EH (cell line): ENCODE measurements around the gene PGC.

ENCODE experiments used
- DNase-seq: peaks from one replicate; pipeline ENCODE4 v3.0.0-alpha.2; 2015; ENCODE audit warnings: low read depth

Gene PGC

DNA sequence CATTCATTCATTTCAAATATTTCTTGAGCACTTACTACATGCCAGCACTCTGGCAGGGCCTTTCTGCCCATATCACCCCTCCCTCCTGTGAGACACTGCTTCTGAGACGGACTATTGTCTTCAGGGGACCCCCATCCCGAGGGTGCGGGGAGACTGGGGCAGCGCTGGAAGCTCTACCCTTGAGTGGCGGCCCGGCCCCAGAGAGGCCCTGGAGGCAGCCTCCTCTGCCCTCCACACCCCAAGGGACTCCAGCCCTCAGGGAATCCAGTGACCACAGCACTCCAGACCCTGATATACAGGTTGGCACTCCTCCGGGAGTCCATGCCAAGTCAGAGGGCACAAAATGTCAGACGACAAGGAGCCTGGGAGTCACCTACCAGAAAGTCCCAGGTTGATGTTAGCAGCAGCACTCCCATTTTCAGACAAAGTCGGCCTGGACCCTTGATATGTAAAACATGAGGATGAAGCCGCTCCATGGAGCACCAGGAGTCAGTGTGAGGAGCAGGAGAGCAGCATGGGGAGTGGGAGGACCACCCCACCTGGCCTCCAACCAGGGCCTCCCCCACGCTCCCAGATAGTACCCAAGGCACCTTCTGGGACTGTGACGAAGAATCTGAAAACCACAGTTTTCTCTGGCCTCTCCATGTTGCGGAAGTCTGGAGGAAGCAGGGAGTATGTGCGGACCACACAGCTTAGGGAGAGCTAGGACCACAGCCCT lies 32.5 kb downstream of the PGC start:
- no peak for DNase-seq

DNA sequence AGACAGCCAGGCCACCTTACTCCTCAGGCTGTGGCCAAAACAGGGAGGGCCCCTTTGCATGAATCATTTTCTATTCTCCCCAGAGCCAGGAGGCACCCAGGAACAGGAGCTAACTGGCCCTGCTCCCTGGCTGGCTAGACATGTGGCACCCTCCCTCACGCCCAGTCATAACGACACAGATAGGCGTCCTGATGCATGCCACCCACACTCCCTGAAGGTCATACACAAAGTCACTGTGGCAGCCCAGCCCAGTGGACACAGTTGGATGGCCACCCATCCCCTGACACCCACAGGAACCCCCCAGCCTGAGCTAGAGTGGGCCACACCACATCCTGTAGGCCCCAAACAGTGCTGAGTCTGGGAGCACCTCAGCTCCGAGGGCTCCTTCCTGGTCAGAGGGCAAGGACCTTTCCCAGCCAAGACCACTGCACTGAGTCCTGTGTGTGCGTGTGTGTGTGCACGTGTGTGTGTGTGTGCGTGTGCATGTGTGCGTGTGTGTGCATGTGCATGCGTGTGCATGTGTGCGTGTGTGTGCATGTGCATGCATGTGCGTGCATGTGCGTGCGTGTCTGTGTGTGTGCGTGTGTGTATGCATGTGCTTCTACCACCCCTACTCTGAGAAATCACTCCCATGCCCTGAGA lies 33.4 kb downstream of the PGC start:
- no peak for DNase-seq

DNA sequence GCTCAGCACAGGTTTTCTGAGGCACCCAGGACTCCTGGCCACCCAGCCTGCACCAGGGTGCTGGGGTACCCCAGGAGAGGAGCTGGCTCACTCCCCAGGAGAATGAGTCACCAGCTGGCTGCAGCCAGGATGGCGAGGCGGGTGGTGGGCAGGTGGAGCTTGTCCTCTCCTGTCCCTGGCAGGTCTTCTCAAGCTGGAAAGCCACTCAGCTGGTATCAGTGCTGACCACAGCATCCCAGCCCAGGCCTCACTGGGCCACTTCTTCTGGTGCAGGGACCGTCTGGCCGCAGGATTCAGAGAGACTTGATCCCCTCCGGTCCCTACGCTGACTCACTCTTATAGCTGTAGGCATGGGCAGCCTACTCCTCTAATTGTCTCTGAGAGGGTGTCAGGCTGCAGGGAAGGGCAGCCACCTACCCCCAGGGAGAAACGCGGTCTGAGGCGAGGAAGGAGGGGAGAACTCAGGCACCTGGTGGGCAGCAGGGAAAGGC lies 34.0 kb downstream of the PGC start:
- peak; percentile 65 for DNase-seq

DNA sequence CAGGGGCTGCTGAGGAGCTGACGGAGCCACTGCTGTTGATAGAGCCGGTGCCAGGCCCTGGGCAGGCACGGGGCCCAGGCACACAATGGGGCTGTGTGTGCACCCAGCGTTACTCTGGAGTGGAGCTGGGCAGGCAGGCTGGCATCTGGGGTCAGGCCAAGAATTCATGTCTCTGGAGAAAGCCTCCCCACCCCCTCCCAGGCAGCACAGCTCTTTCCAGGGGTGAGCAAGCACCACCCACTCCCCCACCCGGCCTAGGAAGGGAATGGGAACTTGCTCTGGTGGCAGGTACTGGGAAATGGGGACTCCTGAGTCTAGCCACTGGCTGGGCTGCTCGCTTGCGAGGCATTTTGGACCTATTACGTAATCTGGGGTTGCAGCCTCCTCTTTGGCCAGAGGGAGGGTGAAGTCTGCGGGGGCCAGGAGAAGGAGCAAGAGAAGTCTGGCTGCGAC lies 34.5 kb downstream of the PGC start:
- no peak for DNase-seq

DNA sequence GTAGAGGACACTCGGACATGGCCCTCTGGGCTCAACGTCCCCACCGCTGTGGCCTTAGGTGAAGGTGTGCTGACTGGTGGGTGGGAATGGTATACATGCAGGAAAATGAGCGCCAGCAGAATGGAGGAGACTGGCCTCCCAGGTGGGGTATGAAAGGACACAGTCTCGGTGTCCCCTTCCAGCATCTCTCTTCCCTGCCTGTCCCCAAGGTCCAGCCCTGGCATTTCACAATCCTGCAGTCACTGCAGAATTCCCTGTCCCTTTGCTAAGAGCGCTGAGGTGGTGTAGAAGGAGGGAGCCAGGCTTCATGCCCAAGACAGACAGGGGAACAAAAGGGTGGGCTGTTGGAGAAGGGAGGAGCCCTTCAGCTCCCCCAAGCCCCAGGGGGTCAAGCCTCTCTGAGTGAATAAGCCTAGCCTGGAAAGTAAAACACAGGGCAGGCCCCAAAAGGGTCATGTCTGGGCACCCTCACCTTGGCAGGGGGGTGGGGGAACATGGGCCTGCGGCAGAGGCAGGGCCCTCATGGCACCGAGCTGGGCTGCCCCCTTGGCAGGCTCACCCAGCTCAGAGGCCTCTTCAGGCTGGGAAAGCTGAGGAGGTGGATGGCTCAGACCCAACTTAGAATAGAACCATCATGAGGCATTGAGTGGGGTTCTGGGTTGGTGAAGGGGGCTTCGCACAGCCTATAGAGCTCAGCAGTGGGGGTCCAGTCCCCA lies 35.7 kb downstream of the PGC start:
- DNase-seq = no peak

DNA sequence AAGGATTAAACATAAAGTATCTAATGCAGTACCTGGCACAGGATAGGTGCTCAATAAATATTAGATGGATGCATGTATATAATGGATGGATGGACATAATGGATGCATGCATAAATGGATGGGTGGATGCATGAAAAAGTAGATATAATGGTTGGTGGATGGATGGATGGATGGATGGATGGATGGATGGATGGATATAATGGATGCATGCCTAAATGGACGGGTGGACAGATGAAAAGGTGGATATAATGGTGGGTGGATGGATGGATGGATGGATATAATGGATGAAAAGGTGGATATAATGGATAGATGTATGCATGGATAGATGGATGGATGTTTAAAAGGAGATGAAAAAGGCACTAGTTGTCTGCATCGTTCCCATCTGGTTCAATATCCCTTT lies 37.8 kb downstream of the PGC start:
- DNase-seq = no peak

DNA sequence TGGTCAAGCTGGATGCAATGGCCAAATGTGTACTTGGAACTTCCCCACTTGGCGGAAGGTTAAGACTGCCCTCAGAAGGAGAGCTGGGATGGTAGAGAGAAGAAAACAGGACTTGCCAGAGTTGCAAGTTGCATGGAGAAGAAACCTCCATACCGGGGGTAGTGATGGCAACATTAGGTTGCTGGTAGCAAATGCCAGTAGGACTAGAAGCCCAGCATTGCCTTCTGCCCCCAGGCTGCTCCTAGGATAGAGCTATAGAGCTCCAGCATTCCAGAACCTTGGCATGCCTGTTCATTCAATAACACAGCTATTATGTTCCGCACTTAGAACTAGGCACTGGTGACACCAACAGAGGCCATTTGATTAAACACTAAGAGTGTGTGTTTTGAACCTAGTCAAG lies 38.3 kb downstream of the PGC start:
- no peak for DNase-seq

DNA sequence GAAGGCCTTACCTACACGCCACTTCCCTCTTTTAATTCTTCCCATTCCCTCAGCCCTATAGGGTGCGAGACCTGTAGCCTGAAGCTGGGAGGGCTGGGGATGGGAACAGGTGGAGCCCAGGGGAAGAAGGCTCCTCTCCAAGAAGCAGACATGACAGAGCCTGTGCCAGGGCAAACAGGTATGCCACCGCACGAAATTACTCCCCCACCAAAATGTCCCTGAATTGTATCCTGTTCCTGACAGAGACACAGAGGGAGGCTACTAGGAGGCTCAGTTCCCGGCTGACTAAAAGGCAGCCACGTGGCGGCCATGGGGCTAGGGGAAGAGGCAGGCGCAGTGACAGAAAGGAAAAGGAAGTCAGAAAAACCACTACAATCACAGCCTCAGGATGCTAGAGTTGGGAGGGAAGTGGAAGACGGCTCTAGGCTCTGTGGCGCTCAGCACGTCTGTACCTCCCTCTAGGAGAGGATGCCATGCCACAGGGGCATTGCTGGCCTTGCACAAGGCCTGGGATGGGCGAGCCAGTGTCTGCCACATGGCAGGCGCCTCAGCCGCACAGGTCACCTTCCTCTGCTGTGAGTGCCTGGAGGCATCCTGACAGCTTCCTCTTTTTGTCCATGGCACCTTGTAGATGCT lies 39.5 kb downstream of the PGC start:
- no peak for DNase-seq

DNA sequence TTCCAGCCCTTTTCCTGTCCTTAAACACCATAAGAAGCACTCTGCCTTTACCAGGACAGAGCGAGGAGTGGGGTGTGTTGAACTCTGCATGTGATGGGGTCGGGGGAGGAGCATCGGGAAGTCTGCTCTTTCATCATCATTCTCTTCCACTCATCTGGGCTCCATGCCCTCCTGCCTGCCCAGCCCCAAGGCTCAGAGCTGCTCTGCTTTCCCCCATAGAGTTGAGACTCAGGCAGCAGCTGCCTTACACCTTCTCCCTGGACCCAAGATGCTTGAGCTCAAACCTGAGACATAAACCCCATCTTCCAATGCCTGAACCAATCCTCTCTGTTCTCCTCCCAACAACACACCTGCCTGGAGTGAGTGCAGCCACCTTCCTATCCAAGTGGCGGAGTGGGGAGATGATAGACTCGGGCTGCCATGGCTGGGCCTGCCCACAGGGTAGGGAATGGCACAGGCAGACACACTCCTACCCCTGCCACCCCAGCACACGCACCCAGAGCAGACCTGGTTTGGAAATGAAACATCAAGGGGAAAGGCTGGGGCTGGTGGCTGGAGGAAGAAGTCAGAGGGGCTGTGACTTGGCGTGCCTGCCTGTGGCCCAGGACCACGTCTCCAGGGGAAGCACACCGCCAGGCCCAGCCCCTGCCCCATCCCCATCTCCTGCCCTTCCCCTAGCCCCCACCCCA lies 40.2 kb downstream of the PGC start:
- peak; percentile 67 for DNase-seq

DNA sequence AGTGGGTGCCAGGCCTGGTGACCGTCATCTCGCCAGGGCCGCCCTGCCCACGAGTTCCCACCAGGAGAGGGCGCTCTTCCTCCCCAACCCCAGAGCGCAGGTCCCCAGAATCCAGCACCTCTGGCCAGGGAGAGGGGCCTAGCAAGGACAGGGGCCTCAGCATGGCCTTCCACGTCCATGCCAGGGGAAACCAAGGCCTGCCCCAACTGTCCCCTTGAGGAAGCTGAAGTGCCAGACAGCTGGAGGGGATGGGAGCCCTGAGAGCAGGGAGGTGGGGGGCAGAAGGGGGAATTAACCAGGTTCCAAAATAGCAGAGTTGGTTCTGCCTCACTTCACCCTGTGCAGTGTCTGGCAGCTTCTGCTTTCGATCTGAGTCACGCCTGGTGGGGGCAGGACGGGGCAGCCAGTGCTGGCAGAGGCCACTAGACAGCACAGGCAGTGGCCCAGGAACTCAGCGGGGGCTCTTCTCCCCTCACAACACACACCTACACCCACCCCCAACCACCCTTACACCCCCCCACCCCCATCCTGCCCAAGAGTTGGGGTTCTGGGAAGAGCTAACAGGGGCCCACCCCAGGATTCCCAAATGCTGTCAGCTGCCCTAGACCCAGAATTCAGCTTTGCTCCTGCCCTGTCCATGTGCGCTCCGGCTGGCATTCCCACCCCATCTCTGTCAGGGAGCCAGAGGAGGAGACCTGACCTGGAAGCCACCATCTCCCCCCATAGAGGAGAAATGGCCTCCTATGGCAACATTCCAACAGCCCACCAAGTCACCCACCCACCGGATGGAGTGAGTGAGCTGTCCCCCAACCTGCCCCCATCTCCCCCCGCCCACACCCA lies 41.0 kb downstream of the PGC start:
- DNase-seq = peak; percentile 79

DNA sequence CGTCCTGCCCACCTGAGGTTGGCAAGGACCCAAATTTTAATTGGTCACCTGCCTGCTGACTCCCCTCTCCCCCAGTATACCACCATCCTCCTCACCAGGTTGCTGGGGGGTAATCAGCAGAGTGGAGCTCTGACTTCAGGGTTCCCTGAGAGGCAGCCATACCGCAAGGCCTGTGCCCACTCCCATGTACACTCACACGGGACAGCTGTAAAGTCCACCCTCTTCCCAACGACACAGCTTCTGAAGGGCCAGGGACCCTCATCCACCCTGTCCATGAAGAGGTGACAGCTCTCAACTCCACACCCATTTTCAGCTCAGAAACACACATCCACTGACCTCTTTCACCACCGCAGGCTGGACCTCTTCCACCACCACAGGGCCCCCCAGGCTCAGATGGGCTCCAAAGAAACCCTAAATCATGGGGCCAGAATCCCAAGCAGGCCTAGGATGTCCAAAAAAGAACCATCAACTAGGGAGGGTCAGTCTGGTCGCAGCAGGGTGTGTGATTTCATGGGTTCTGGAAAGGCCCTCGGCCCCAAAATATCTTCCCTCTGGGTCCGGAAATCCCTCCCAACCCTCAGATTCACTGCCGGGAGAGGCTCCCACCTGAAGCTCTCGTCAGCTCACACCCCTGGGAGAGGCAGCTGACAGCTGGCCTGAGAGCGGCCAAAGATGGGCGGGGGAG lies 41.7 kb downstream of the PGC start:
- DNase-seq = no peak

DNA sequence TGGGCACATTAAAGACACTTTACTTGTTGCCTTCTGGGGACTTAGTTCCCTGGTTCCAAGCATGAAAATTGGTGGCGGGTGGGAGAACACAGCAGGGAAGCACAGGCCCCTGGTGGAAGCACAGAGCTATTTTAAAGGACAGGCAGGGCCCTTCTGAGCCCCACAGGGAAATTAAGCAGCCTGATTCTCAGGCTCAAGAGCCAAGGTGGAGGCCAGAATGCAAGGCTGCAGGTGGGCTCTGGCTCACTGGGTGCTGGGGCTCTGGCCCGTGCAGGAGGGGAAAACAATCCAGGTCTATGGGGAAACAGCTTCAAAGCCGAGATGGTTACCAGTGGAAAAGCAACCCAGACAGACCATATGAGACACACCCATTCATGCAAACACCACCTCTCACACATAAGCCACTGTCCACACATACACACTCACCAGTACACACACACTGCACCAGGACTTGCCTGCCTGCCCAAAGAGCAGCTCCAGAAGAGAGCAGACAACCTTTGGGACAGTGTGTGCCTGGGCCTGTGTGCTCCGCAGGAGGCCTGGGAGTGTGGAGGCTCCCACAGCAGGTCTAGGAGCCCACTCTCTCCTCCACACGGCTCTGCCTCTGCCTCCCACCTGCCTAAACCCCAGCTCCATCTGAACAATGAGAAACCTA lies 42.4 kb downstream of the PGC start:
- no peak for DNase-seq

DNA sequence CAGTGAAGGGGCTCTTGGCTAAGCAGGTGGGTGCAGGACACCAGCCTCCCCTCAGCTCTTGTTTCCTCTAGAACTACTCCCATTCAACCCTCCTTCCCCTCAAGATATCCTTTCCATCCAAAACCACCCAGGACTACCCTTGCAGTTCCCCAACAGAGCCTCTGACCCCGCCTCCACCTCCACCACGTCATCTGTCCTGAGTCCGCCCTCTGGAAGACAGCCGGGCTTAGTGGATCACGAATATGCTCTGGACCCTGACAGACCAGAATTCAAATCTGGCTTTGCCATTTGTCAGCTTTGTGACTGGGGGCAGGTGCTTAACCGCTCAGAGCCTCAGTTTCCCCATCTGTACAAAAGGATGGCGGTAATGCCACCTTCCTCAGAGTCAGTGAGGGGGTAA lies 43.2 kb downstream of the PGC start:
- no peak for DNase-seq

DNA sequence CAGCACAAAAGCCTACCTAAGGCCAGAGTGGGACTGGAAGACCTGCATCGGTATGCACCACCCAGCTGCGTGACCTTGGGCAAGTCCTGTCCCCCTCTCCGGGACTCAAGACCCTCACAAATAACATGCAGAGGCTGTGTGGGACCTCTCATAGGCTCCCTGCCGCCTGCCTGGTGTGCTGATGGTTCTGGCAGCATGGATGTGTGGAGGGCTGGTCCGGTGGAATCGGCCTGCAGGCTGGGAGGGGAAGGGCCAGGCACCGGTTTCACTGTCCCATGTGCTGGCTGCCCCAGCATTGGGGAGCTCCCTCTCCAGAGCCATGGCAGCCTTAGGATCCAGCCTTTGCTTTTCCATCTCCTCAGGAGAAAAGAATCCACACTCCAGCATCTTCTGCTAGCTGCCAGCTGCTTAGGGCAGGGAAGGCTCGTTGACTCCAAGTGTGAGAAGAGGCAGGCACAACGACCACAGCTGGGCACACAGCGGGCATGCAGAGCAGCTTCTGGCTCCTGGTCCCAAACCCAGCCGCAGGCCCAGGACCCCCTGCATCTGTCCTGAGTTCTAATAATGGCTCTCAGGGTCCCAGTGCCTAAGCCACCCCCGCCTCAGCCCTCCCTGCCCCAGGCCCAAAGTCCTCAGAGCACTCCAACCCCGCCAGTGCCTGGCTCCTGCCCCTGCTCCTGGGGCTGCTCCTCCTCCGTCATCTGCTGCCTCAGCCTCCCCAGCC lies 44.3 kb downstream of the PGC start:
- DNase-seq = no peak

DNA sequence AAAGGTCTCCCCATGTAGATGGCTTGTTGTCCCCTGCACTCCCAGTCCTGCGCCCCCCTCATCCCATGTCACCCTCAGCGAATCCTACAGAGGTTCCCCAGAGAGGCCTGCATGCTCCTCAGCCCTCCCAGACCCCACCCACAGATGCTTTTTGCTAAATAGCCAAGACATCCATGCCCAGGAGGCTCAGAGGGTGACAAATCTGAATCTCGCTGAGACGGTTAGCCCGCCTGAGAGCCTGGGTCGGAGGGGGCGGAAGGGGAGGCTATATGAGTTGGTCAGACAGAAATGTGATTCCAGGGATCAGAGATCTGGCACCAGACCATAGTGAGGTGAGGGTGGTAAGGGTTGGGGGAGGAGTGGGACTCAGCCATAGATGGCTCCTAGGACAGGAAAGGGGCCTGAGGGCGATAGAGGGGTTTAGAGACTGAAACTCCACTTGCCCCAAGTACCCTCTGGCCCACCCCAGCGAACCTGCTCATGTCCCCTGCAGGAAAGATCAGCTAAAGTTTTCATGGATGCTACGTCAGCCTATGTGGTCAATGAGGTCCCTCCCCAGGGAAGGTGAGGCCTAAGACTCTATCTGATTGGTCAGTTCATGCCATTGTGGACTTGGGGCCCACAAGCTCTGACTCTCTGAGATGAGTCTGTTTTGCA lies 45.0 kb downstream of the PGC start:
- DNase-seq = no peak

DNA sequence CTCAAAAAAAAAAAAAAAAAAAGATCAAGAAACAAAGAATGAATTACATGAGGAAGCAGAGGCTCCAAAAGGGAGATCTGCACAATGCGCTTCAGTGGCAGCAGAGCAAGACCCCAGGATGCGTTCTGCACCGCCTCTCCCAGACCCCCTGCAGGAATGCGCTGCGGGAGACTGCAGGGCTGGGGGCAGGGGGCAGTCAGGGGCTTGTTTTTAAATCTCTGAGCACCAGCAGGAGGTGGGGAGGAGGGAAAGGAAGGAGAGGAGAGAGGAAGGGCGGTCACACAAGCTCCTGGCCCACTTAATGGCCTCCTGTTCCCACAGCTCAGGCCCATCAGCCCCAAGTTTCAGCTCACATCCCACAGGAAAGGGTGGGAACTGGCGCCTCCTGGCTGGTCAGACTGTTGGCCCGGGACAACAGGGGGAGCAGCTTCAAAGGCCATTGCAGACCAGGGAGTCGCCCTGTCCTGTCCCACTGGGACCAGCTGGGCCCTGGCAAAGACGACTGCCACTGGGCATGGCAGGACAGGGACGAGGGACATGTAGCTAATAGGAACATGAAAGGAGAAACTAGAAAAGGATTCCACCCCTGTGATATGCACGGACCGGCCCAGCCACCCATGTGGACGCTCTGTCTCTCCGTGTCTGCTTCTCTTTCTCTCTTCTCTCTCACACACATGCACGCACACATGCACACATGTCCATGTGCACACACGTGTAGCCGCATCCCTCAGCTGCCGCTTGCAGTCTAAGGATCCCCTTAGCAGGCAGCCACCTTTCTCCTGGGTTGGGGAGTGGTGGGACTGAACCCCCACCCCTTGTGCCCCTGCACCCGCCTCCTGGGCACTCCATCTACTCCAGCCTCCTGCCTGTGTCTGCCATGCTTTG lies 46.5 kb downstream of the PGC start:
- no peak for DNase-seq

DNA sequence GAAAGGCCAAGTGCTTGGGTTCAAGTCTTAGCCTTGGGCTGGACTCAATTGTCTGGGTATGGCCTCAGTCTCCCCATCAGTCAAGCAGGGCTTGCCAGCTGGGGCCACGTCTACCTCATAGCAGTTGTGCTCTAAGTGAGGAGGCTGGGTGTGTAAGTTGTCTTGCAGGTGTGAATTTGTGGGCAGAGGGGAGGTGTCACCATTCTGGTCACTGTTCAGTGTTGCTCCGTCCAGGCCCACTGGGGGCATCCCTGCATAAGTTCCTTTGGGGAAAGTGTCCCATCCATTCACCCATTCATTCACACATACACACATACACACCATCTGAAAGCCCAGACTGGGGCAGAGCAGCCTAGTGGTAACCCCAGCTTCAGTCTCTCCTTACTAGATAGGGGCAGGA lies 48.1 kb downstream of the PGC start:
- no peak for DNase-seq
